Thoracic aorta (tissue), 2 donors: ENCODE measurements around the gene EBF3. TPM values are rescaled to one million over a fixed set of nuclear protein-coding genes. Genes with fewer than 3 reads are reported as not detected.

Experiments
- ATAC-seq: fragments of 150-250 bp; one replicate; pipeline ENCODE4 v1.8.0; 2017; ENCODE audit warnings: low read depth; ENCODE audit not compliant: insufficient number of reproducible peaks, low FRiP score
- DNase-seq: peaks from one replicate; pipeline ENCODE4 v3.0.0-alpha.2; 2020; ENCODE audit warnings: low spot score
- H3K27ac ChIP-seq, 2 donors: fragments of 200-600 bp; sonication (generic); 1 replicate in 1 of 2; 2 replicates in 1 of 2; pipeline ENCODE4 v1.5.1; 2016; ENCODE audit warnings: mild to moderate bottlenecking in 2 of 2, moderate library complexity in 2 of 2
- H3K27me3 ChIP-seq: fragments of 200-600 bp; sonication (generic); replicated peaks from 2 replicates; pipeline ENCODE4 v1.6.0; 2016; ENCODE audit warnings: mild to moderate bottlenecking; ENCODE audit not compliant: insufficient read depth
- H3K36me3 ChIP-seq: fragments of 200-600 bp; sonication (generic); one replicate; pipeline ENCODE4 v1.5.1; 2016
- H3K4me1 ChIP-seq, 2 donors: fragments of 200-600 bp; sonication (generic); 1 replicate in 1 of 2; 2 replicates in 1 of 2; pipeline versions ENCODE4 v1.5.1 to v1.6.0; 2016; ENCODE audit warnings: low read depth in 2 of 2, mild to moderate bottlenecking in 1 of 2; ENCODE audit not compliant: control insufficient read depth in 1 of 2
- H3K4me3 ChIP-seq: fragments of 200-600 bp; sonication (generic); 2 replicates; pipeline ENCODE4 v1.5.1; 2016; ENCODE audit warnings: mild to moderate bottlenecking
- H3K9me3 ChIP-seq: fragments of 200-600 bp; sonication (generic); 2 replicates; pipeline ENCODE4 v1.5.1; 2016
- total RNA-seq, 2 donors: library from RNA; depleted of rRNA; stranded (reverse); fragments of >200 nt; gene quantifications; one replicate each; pipeline versions ENCODE4 v1.1.0 to v1.2.3, GENCODE V29; 2016
- TF ChIP-seq, protein P1 (sequence below): fragments of 200-600 bp; sonication (generic); IDR thresholded peaks from one replicate; pipeline ENCODE4 v1.5.1; 2019; ENCODE audit warnings: antibody characterized with exemption

Gene EBF3
- total RNA-seq, 2 donors from 2014 or later: 3.6 to 4.6 TPM

DNA sequence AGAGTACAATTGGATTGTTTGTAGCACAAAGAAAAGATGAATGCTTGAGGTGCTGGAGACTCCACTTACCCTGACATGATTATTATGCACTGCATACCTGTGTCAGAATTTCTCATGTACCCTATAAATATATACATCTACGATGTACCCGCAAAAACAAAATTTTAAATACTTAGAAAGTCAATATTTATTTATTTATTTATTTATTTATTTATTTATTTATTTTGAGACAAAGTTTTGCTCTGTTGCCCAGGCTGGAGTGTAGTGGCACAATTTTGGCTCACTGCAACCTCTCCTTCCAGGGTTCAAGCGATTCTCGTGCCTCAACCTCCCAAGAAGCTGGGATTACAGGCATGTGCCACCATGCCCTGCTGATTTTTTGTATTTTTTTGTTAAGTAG is 35.1 kb upstream of the EBF3 start:
- ATAC-seq: no peak
- TF ChIP-seq, protein P1, sequence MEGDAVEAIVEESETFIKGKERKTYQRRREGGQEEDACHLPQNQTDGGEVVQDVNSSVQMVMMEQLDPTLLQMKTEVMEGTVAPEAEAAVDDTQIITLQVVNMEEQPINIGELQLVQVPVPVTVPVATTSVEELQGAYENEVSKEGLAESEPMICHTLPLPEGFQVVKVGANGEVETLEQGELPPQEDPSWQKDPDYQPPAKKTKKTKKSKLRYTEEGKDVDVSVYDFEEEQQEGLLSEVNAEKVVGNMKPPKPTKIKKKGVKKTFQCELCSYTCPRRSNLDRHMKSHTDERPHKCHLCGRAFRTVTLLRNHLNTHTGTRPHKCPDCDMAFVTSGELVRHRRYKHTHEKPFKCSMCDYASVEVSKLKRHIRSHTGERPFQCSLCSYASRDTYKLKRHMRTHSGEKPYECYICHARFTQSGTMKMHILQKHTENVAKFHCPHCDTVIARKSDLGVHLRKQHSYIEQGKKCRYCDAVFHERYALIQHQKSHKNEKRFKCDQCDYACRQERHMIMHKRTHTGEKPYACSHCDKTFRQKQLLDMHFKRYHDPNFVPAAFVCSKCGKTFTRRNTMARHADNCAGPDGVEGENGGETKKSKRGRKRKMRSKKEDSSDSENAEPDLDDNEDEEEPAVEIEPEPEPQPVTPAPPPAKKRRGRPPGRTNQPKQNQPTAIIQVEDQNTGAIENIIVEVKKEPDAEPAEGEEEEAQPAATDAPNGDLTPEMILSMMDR: no peak
- DNase-seq: no peak
- H3K27me3 ChIP-seq: no peaks in the 10 kb centered on the region
- H3K9me3 ChIP-seq: no peaks in the 10 kb centered on the region
- no peaks in the 10 kb centered on the region for H3K36me3 ChIP-seq
- H3K4me3 ChIP-seq: no peak overlapping the region
- H3K27ac ChIP-seq: no peak overlapping the region
- no peaks in the 10 kb centered on the region for H3K4me1 ChIP-seq

DNA sequence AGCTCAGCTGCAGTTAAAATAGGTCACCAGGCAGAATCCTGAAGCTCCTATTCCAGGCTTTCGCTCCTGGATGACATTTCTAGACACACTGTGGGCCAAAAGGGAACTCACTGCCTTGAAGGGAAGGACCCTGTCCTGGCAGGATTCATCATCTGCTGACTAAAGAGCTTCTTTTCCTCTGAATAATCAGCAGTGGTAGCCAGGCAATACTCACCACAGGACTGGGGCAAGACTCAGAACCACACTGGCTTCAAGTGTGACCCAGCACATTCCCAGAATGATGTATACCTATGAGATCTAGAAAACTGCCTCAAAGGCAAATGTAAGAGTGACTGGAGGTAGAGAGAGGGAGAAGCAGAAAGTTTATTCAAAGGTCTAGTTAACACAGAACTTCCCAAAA is 29.5 kb upstream of the EBF3 start:
- no peak for DNase-seq
- Histone ChIP-seq H3K9me3 (peaks cover 4% of the 10 kb centered on the region), H3K4me1 (no peaks in the 10 kb centered on the region), H3K27ac (no peak overlapping the region), H3K4me3 (no peak overlapping the region), H3K36me3 (no peaks in the 10 kb centered on the region), H3K27me3 (no peaks in the 10 kb centered on the region)
- TF ChIP-seq, protein P1: no peak
- no peak for ATAC-seq

DNA sequence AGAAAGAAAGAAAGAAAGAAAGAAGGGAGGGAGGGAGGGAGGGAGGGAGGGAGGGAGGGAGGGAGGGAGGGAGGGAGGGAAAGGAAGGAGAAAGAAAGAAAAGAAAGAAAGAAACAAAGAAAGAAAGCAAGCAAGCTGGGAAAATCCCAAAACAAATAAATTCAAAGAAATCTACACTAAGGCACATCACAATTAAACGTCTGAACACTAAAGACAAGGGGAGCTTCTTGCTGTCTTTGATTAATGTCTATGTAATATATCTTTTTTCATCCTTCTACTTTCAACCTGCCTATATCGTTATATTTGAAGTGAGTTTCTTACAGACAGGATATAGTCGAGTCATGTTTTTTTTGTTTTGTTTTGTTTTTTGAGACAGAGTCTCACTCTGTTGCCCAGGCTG is 28.3 kb upstream of the EBF3 start:
- no peaks in the 10 kb centered on the region for H3K4me1 ChIP-seq
- no peaks in the 10 kb centered on the region for H3K27me3 ChIP-seq
- no peak for DNase-seq
- no peak overlapping the region for H3K27ac ChIP-seq
- TF ChIP-seq, protein P1: no peak
- H3K9me3 ChIP-seq: peaks cover 4% of the 10 kb centered on the region
- no peaks in the 10 kb centered on the region for H3K36me3 ChIP-seq
- no peak overlapping the region for H3K4me3 ChIP-seq
- ATAC-seq: no peak

DNA sequence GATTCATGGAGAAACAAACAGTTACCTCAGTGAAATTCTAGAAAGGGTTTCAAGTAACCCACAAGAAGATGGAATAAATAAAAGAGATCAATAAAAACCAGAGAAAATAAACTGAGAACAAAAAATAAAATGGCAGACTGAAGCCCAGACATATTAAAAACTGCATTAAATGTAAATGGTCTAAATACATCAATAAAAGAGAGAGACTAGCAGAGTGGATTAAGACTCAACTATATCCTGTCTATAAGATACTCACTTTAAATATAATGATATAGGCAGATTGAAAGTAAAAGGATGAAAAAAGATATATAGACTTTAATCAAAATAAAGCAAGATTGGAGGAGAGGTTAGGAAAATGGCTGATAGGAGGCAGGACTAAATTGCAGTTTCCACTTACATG is 18.8 kb upstream of the EBF3 start:
- Histone ChIP-seq H3K27ac (no peak overlapping the region), H3K4me3 (no peak overlapping the region), H3K36me3 (no peaks in the 10 kb centered on the region), H3K4me1 (no peaks in the 10 kb centered on the region), H3K9me3 (peaks cover 6% of the 10 kb centered on the region), H3K27me3 (no peaks in the 10 kb centered on the region)
- ATAC-seq (no peak), DNase-seq (no peak)
- TF ChIP-seq, protein P1: no peak

DNA sequence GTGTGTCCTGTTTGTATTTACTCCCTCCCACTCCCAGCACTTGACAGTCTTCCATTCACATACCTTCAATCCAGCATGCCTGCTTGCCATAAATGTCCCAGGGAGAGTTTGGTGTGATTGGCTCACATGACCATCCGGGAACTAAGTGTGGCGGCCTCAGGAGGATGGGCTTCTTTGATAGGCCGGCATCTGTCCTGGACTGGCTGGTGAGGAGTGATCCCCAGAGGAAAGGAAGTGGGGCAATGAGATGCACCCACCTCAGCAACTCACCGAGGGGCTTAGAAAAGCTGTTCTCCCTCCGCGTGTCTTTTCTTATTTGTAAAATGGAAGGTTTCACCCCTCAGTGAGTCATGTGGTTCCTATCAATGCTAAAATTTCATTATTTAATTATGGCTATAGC is 14.9 kb upstream of the EBF3 start:
- no peak overlapping the region for H3K4me3 ChIP-seq
- H3K36me3 ChIP-seq: no peaks in the 10 kb centered on the region
- TF ChIP-seq, protein P1: no peak
- H3K27me3 ChIP-seq: no peaks in the 10 kb centered on the region
- peaks cover 3% of the 10 kb centered on the region for H3K9me3 ChIP-seq
- DNase-seq (no peak), ATAC-seq (no peak)
- no peaks in the 10 kb centered on the region for H3K4me1 ChIP-seq
- no peak overlapping the region for H3K27ac ChIP-seq
